Central memory CD8-positive, alpha-beta T cell (primary cell): ENCODE measurements around the gene ANKRD12.

Experiments used
- ATAC-seq: fragments of 150-1000 bp; cut with Tn5 transposase; replicated peaks from 2 replicates; pipeline ENCODE4 v1.10.0; 2022; ENCODE audit warnings: mild to moderate bottlenecking, moderate FRiP score, moderate number of reproducible peaks; ENCODE audit not compliant: poor library complexity, severe bottlenecking; ENCODE audit errors: extremely low read depth
- DNase-seq, 2 donors: peaks; one replicate each; pipeline ENCODE4 v3.0.0; 2021; ENCODE audit warnings: low spot score in 2 of 2
- H3K27ac Mint-ChIP-seq: one replicate; pipeline ENCODE4 v1.8.0; 2022; ENCODE audit warnings: low read depth, mild to moderate bottlenecking, moderate library complexity, mixed read lengths
- H3K27me3 Mint-ChIP-seq: one replicate; pipeline ENCODE4 v1.8.0; 2022; ENCODE audit warnings: mixed read lengths
- H3K36me3 Mint-ChIP-seq: one replicate; pipeline ENCODE4 v1.8.0; 2022; ENCODE audit warnings: mild to moderate bottlenecking, moderate library complexity, mixed read lengths; ENCODE audit not compliant: insufficient read depth
- H3K4me1 Mint-ChIP-seq: one replicate; pipeline ENCODE4 v1.8.0; 2022; ENCODE audit warnings: mixed read lengths
- H3K4me3 Mint-ChIP-seq: one replicate; pipeline ENCODE4 v1.8.0; 2022; ENCODE audit warnings: mild to moderate bottlenecking, moderate library complexity, mixed read lengths
- H3K9me3 Mint-ChIP-seq: one replicate; pipeline ENCODE4 v1.8.0; 2022; ENCODE audit warnings: mixed read lengths

ANKRD12 gene

DNA sequence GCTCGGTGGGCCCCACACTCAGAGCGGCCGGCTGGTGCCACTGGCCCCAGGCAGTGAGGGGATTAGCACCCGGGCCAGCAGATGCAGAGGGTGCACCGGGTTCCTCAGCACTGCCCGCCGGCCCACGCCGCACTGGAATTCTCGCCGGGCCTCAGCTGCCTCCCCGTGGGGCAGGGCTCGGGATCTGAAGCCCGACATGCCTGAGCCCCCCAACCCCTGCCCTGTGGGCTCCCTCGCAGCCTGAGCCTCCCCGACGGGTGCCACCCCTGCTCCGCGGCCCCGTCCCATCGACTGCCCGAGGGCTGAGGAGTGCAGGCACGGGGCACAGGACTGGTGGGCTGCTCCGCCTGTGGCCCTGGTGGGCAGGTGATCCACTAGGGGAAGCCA, 160.4 kb downstream of the ANKRD12 start:
- DNase-seq (no peak), ATAC-seq (no peak)
- H3K4me1 Mint-ChIP-seq, result no peaks in the 10 kb centered on the region
- no peaks in the 10 kb centered on the region for H3K36me3 Mint-ChIP-seq
- H3K9me3 Mint-ChIP-seq, result peaks cover 9% of the 10 kb centered on the region
- H3K27me3 Mint-ChIP-seq, result peaks cover 3% of the 10 kb centered on the region
- no peak overlapping the region for H3K4me3 Mint-ChIP-seq
- no peak overlapping the region for H3K27ac Mint-ChIP-seq

DNA sequence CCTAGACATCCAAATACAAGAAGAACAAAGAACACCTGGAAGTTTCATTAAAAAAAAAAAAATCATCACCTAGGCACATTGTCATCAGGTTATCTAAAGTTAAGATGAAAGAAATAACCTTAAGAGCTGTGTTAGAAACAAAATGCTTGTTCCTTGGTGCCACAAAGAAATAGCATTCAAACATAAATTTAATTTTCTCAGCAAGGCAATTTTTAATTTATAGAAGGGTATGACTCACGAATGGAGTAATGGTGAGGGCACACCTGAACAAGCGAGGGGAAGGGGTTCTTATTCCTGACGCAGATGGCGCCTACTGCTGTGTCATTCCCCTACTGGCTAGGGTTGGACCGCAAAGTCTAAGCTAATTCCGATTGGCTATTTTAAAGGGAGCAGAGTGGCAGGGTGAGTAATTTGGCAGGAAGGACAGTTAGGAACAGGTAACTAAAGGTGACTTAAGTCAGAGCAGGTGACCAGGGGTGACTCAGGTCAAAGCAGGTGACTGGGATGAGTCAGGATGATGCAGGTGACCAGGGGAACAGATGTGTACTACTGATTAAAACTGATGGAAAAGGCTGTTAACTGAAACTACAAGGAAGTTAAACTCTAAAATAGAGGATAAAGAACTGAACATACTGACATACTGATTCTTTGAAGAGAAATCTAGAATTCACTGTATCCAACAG, 167.9 kb downstream of the ANKRD12 start:
- no peaks in the 10 kb centered on the region for H3K4me1 Mint-ChIP-seq
- H3K27me3 Mint-ChIP-seq, result peaks cover 36% of the 10 kb centered on the region
- H3K9me3 Mint-ChIP-seq, result peaks cover 24% of the 10 kb centered on the region
- DNase-seq (no peak), ATAC-seq (no peak)
- no peak overlapping the region for H3K4me3 Mint-ChIP-seq
- no peaks in the 10 kb centered on the region for H3K36me3 Mint-ChIP-seq
- no peak overlapping the region for H3K27ac Mint-ChIP-seq

DNA sequence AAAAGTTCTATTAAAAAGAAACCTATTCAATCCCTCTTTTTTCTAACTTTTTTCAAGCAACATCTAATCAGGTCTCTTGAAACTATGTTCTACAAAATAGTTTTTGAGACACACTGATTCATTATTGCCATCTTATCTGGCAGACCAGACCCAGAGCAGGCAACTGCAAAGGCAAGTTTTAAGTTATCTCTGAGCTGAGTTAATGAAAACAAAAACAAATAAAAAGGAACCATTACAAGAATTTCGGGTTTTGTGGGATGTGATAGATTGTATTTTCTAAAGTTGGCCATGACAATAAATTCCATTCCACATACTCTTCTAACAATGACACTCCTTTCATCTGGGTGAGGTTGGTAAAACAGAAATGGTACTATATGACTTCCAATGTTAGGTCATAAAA, 182.8 kb downstream of the ANKRD12 start:
- Mint-ChIP-seq H3K4me3 (no peak overlapping the region), H3K27ac (no peak overlapping the region), H3K9me3 (no peaks in the 10 kb centered on the region), H3K4me1 (no peaks in the 10 kb centered on the region), H3K27me3 (peaks cover 11% of the 10 kb centered on the region), H3K36me3 (no peaks in the 10 kb centered on the region)
- DNase-seq, result no peak
- no peak for ATAC-seq

DNA sequence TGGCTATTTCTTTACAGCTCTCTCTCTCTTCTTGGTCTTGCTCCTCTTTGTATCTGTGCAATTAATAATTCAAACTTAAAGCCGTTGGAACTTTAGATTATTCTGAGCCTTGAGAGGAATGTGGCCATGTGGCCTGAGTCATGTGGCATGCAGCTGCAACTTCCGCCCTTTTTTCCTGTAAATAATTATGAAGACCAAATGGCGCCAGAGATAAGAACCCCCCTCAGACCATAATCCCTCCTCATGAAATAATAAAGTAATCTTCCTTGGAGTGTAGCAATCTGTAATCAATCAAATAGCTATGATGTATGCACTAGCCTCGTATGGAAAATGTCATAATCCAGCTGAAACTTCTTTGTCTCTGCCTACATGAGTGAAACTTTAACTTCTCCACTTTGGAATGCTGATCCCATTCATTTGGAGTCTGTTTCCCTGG, 184.5 kb downstream of the ANKRD12 start:
- no peak overlapping the region for H3K27ac Mint-ChIP-seq
- DNase-seq (no peak), ATAC-seq (no peak)
- no peaks in the 10 kb centered on the region for H3K9me3 Mint-ChIP-seq
- H3K4me3 Mint-ChIP-seq, result no peak overlapping the region
- no peaks in the 10 kb centered on the region for H3K4me1 Mint-ChIP-seq
- H3K27me3 Mint-ChIP-seq, result peaks cover 11% of the 10 kb centered on the region
- H3K36me3 Mint-ChIP-seq, result no peaks in the 10 kb centered on the region

DNA sequence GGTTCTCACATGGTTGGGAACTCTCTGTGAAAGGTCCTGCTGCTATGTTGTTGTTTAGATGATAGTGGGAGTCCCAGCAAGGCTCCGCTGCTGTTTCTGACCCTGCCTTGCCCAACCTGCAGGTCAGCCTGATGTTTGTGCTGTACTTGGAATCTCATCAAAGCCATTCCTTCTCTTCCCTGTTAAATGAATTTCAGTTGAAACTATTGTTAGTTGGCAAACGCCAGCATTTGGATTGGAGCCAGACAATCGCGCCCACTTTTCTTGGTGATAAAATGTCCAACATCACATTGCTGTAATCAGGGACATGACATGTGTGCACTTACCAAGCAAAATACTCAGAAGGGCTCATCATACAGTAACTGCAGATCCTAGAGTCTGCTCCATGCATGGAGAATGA, 185.2 kb downstream of the ANKRD12 start:
- ATAC-seq (no peak), DNase-seq (no peak)
- H3K4me3 Mint-ChIP-seq, result no peak overlapping the region
- H3K4me1 Mint-ChIP-seq, result no peaks in the 10 kb centered on the region
- H3K9me3 Mint-ChIP-seq, result no peaks in the 10 kb centered on the region
- H3K36me3 Mint-ChIP-seq, result peaks cover 1% of the 10 kb centered on the region
- peaks cover 11% of the 10 kb centered on the region for H3K27me3 Mint-ChIP-seq
- H3K27ac Mint-ChIP-seq, result no peak overlapping the region

DNA sequence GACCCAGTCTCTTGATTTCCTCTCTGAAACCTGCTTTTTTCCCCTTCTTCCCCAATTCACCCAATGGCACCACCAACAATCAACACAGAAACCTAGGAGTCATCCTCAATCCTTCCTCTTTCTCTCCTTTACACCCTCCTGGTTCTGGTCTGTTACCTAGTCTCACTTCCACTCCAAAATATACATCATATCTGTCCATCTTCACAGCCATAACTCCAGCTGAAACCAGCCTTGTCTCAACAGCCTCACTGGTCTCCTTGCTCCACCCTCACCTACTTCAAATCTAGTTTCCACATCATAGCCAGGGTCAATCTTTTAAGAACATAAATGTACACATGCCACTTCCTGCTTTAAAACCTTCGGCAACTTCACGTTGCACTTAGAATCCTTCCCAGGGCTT, 186.2 kb downstream of the ANKRD12 start:
- peaks cover 11% of the 10 kb centered on the region for H3K27me3 Mint-ChIP-seq
- H3K27ac Mint-ChIP-seq, result no peak overlapping the region
- ATAC-seq (no peak), DNase-seq (no peak)
- peaks cover 1% of the 10 kb centered on the region for H3K36me3 Mint-ChIP-seq
- no peaks in the 10 kb centered on the region for H3K9me3 Mint-ChIP-seq
- H3K4me1 Mint-ChIP-seq, result no peaks in the 10 kb centered on the region
- no peak overlapping the region for H3K4me3 Mint-ChIP-seq

DNA sequence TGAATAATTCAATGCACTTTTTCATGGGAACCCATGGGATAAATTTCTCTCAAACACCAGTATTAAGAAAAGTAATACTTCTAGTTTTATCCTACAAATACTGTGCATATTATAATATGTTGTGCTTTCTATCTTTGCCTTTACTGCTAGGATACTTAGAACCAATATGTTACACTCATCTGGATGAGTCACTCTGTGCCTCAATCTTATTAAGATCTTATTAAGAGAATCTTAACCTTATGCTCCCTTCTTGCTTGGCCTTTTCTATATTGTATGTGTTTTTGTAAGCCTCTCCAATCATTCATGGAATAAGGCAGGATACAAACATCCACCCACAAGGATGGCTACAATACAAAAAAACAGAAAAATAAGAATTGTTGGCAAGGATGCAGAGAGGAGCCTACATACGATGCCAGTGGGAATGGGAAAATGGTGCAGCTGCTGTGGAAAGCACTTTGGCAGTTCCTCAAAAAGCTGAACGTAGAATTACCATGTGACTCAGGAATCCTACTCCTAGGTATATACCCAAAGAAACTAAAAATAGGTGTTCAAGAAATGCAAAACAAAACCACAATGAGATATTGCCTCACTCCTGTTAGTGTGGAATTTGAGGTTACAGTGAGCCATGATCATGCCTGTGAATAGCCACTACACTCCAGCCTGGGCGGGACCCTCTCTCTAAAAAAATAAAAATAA, 187.3 kb downstream of the ANKRD12 start:
- H3K27ac Mint-ChIP-seq, result no peak overlapping the region
- peaks cover 11% of the 10 kb centered on the region for H3K27me3 Mint-ChIP-seq
- no peaks in the 10 kb centered on the region for H3K4me1 Mint-ChIP-seq
- peaks cover 1% of the 10 kb centered on the region for H3K36me3 Mint-ChIP-seq
- no peak overlapping the region for H3K4me3 Mint-ChIP-seq
- H3K9me3 Mint-ChIP-seq, result no peaks in the 10 kb centered on the region
- DNase-seq (no peak), ATAC-seq (no peak)

DNA sequence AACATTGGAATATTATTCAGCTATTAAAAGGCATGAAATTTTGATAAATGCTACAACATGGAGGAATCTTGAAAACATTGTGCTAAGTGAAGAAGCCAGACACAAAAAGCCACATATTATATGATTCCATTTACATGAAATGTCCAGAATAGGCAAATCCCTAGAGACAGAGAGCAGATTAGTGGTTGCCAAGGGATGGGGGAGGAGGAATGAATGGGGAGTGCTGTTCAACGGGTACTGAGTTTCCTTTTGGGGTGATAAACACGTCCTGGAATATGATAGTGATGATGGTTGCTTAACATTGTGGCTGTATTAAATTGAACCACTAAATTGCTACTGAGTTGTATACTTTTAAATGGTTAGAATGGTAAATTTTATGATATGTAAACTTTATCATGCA, 189.1 kb downstream of the ANKRD12 start:
- Mint-ChIP-seq H3K4me1 (no peaks in the 10 kb centered on the region), H3K27me3 (peaks cover 11% of the 10 kb centered on the region), H3K36me3 (peaks cover 1% of the 10 kb centered on the region), H3K4me3 (no peak overlapping the region), H3K9me3 (no peaks in the 10 kb centered on the region), H3K27ac (no peak overlapping the region)
- DNase-seq, result no peak
- no peak for ATAC-seq

DNA sequence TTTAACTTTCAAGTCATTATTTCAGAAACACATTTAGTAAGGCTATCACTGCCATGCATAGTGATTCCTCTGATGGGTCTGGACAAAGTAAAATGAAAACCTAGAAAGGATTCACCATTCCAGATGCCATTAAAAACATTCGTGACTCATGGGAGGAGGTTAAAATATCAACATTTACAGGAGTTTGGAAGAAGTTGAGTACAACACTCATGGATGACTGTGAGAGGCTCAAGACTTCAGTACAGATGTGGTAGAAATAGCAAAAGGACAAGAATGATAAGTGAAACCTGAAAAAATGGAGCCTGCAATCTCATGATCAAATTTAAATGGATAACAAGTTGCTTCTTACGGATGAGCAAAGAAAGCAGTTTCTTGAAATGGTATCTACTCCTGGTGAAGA, 192.2 kb downstream of the ANKRD12 start:
- Mint-ChIP-seq H3K27ac (no peak overlapping the region), H3K36me3 (peaks cover 1% of the 10 kb centered on the region), H3K27me3 (no peaks in the 10 kb centered on the region), H3K4me1 (peaks cover 2% of the 10 kb centered on the region), H3K4me3 (no peak overlapping the region), H3K9me3 (no peaks in the 10 kb centered on the region)
- no peak for DNase-seq
- ATAC-seq, result no peak

DNA sequence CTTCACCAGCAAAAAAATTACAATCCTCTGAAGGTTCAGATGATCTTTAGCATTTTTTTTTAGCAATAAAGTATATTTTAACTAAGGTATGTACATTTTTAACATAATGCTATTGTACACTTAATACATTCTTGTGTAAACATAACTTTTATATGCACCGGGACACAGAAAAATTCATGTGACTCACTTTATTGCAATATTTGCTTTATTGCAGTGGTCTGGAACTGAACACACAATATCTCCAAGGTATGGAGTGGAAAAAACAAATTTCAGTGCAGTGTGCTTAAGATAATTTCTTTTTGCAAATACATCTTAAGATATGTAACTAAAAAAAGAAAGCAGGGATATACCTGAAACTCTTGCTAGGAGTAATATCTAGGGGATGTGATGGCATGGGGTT, 192.9 kb downstream of the ANKRD12 start:
- Mint-ChIP-seq H3K36me3 (peaks cover 6% of the 10 kb centered on the region), H3K4me1 (peaks cover 7% of the 10 kb centered on the region), H3K4me3 (no peak overlapping the region), H3K27me3 (no peaks in the 10 kb centered on the region), H3K9me3 (no peaks in the 10 kb centered on the region), H3K27ac (no peak overlapping the region)
- DNase-seq (no peak), ATAC-seq (no peak)

DNA sequence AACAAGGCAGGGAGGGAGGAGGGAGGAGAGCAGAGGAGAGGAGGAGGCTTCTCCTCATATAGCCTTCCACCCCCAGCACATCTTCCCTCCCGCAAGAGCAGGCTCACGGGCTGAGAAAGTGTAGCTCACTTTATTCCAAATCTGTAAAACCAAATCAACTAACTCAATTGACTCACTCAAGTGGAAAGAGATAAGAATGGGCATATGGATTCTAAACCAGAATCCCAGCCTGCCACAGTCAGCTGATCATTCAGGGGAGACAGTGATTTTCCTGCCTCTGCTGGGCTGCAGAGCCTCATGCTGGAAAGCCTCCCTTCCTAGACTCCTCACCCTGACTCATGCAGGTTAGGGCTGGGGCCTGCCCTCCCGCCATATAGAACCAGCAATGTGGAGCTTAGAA, 193.8 kb downstream of the ANKRD12 start:
- H3K4me3 Mint-ChIP-seq, result no peak overlapping the region
- peaks cover 8% of the 10 kb centered on the region for H3K36me3 Mint-ChIP-seq
- no peaks in the 10 kb centered on the region for H3K9me3 Mint-ChIP-seq
- peaks cover 11% of the 10 kb centered on the region for H3K4me1 Mint-ChIP-seq
- no peaks in the 10 kb centered on the region for H3K27me3 Mint-ChIP-seq
- ATAC-seq (no peak), DNase-seq (no peak)
- H3K27ac Mint-ChIP-seq, result no peak overlapping the region

DNA sequence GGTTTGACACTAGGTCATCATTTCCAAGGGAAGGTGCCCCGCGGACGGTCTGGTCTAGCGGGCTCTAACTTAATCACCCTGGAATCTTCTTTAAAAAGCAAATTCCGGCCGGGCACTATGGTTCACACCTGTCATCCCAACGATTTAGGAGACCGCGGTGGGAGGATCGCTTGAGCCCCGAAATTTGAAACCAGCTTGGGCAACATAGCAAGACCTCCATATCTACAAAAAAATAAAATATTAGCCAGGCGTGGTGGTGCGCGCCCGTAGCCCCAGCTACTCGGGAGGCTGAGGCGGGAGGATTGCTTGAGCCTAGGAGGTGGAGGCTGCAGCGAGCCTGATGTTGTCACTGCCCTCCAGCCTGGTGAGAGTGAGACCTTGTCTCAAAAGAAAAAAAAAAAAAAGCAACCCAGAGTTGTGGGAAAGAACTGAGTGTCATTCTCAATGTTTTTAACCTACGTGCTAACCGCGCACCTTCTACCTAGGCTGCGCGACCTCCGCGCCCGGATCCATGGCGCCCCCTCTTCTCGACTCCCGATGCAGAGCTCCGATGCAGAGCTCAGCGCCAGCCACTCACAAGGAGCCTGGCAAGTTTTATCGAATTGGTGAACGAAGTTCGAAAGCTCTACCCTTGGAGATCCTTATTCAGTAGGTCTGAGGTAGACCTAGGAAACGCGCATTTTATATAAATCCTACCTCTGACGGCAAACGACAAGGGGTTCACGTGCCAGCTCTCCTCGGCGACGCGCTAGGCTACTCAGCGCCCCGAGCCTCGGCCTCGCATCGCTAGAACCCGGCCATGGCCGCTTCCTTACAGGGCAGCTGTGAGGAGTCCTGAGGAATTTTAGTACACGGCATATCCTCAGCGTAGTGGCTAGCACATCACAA, 197.1 kb downstream of the ANKRD12 start:
- H3K4me3 Mint-ChIP-seq, result peak overlapping the region; percentile 92

More for the DNA sequence above, 197.1 kb downstream of the ANKRD12 start:
- ATAC-seq, result peak; percentile 42
- no peaks in the 10 kb centered on the region for H3K9me3 Mint-ChIP-seq
- no peak for DNase-seq
- peak overlapping the region; percentile 91 for H3K27ac Mint-ChIP-seq
- H3K36me3 Mint-ChIP-seq, result peaks cover 10% of the 10 kb centered on the region
- H3K4me1 Mint-ChIP-seq, result peaks cover 24% of the 10 kb centered on the region
- no peaks in the 10 kb centered on the region for H3K27me3 Mint-ChIP-seq
